GM21526 (cell line): ENCODE results near the gene EDEM2.
"Not testable (repeated sequence)": the region's sequence is repeated elsewhere in the genome, so short reads cannot be mapped to it uniquely, and the experiment has no call there.

ENCODE experiments used
- ATAC-seq: cut with Tn5 transposase; IDR thresholded peaks from one replicate; pipeline ENCODE4 v1.9.1; 2021; ENCODE audit warnings: moderate library complexity; ENCODE audit not compliant: unreplicated experiment, low FRiP score

EDEM2 gene

DNA sequence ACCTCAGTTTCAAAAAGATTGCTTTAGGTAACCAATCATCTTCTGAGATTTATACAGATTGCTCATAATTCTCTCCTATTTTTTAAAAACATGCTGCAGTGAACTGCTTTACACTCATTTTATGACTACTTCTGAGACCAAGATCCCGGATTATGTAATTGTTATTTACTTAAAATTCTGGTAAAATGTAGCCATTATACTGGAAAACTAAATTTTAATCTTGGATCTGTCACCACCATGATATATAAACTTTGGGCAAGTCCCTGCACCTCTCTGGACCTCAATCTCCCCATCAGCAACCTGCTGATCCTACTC lies 24.3 kb upstream of the EDEM2 start:
- no peak for ATAC-seq

DNA sequence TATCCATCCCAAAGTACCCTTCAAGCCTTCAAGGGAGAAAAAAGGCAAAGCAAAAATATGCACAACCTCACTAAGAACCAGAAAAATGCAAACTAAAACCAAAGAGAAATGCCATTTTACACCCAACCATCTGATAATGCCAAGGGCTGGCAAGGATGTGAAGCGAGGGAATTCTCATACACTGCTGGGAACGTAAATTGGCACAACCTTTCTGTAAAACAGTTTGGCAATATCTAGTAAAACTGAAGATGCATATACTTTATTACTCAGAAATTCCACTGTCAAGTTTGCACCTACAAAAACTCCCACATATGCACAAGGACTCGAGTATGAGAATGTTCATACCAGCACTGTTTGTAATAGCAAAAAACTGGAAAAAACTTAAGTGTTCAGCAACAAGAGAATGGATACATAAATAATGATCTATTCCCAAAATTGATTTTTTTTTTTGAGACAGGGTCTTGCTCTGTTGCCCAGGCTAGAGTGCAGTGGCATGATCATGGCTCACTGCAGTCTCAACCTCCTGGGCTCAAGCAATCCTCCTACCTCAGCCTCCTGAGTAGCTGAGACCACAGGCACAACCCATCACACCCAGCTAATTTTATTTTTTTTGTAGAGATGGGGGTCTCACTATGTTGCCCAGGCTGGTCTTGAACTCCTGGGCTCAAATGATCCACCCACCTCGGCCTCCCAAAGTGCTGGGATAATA lies 21.7 kb upstream of the EDEM2 start:
- not testable (repeated sequence) for ATAC-seq

DNA sequence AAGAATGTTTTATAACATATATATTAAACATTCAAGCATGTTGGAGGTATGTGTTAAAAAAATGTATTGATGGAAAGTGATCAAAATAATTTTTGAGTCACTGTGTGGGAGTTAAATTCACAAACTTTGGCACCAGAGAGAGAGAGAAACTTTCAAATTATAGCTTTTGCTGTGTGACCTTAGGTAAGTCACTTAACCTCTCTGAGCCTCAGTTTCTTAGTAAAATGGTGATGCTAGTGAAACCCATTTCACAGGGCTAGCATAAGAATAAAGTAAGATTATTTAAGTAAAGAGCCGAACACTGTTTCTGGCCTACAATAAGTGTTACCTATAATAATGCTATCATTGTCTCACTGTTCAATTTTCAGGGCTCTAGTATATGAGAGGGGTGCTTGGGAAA lies 20.7 kb upstream of the EDEM2 start:
- no peak for ATAC-seq

DNA sequence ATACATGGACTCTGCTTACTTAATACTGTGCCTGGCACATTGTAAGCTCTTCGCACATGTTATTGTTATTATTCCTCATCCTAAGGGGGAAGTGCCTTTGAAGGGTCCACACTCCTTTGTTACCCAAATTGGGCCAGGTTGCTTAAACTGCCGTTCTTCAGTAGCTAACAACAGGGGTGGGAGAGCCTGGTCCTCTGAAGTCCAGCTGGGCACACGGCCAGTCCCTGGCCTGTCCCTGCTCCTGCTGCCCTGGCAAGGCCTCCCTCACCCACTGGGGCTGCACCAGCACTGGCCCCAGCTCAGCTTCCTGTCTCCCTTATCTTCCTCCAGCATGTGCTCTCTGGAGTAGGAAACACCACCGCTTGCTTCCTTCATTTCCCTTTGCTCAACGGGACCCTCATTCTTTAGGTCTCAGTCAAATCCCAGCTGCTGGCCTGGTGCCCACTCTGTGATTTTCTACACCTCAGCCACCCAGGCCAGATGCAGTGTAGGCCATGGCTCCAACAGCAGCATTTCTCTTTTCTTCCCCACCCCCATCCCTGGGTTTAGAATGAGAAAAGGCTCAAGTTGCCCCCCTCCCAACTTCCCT lies 19.2 kb upstream of the EDEM2 start:
- no peak for ATAC-seq

DNA sequence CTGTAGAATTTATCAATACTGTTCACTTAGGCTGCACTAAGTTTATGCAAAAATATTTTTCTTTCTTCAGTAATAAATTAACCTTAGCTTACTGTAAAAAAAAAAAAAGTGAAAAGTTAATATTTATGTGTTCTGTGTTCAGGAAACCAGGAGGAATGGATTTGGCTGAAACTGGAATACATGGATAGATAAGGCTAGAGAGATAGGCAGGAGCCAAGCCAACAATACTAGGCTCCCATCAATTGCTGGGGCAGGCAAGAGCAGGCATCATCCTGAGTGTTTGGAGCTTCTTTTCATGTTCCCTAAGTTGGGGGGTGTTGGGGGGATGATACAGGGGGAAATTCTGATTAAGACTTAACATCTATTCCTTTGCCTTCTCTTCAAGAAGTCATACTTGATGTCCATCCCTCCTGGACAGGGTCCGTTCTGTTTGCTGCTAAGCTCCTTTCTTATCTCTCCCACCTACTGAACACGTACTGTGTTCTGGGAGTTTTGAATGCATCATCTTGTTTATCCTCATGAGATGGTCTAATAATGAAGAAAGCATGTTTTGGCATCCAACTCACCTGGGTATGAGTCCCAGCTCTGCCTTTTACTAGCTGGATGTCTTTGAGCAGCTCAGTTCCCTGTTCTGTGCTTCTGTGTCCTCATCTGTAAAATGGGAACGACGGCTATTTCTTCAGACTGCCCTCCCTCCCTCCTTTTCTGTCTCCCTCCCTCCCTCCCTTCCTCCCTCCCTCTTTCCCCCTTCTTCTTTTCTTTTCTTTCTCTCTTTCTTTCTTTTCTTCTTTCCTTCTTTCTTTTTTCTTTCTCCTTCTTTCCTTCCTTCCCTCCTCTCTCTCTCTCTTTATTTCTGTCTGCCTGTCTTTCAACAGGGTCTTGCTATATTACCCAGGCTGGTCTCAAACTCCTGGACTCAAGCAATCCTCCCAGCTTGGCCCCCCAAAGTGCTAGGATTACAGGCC lies 18.4 kb upstream of the EDEM2 start:
- no peak for ATAC-seq

DNA sequence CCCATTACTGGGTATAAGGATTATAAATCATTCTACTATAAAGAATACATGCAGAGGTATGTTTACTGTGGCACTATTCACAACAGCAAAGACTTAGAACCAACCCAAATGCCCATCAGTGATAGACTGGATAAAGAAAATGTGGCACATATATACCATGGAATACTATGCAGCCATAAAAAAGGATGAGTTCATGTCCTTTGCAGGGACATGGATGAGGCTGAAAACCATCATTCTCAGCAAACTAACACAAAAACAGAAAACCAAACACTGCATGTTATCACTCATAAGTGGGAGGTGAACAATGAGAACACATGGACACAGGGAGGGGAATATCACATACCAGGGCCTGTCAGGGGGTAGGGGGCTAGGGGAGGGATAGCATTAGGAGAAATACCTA lies 17.4 kb upstream of the EDEM2 start:
- ATAC-seq = not testable (repeated sequence)

DNA sequence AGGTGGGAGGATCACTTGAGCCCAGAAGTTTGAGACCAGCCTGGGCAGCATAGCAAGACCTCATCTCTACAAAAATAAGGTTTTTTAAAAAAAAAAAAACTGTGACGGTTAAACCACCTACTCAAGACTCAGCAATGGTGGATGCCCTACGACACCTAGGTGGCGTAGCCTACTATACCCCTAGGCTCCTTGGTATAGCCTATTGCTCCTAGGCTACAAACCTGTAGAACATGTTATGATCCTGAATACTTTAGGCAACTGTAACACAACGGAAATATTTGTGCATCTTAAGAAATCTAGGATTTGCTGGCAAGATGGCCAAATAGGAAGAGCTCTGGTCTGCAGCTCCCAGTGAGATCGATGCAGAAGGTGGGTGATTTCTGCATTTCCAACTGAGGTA lies 13.2 kb upstream of the EDEM2 start:
- not testable (repeated sequence) for ATAC-seq

DNA sequence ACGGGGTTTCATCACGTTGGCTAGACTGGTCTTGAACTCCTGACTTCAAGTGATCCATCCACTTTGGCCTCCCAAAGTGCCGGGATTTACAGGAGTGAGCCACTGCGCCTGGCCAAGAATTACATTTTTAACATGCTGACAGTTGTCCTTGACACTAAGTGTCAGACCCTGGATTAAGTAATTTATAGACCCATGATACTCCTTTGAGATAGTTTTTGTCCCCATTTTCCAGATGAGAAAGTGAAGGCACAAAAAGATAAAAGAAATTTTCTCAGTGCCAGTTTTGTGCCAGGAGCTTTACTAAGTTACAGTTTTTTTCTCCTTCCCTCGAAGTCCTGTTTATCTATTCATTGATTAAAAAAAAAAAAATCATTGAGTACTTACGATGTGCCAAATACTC lies 9.8 kb upstream of the EDEM2 start:
- no peak for ATAC-seq

DNA sequence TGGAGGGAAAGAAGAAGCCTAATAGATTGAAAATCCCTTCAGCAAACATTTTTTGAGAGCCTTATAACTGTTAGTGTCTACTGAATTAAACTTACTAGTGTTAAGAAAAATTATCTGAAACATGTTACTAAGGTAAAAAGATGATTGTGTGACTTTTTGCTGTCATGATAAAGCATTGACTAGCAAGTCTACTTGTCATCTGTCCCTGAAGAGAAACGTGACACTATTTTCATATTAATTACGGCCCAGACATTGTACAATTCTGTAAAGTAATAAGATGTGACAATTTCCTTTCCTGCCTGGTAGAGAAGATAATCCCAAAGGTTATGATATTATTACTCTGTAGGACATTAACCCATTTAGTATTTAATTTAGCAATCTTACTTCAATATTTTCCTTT lies 8.8 kb upstream of the EDEM2 start:
- ATAC-seq = no peak

DNA sequence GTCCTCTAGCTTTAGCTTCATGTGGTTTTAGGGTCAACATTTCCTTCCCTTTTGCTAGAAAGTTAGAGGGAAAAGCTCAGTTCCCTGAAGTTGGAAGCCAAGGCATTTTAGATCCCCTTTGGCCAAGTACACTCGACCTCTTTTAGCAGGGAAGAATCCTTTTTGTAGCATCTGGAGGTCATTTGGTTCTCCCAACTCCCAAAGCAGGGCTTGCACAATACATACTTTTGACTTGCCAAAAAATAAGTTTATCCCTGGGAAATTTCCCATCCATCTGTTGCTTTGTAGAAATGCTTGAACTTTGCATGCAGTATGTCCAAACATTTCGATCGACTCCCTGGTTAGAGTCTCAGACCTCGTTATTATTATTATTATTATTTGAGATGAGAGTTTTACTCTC lies 4.6 kb upstream of the EDEM2 start:
- no peak for ATAC-seq

DNA sequence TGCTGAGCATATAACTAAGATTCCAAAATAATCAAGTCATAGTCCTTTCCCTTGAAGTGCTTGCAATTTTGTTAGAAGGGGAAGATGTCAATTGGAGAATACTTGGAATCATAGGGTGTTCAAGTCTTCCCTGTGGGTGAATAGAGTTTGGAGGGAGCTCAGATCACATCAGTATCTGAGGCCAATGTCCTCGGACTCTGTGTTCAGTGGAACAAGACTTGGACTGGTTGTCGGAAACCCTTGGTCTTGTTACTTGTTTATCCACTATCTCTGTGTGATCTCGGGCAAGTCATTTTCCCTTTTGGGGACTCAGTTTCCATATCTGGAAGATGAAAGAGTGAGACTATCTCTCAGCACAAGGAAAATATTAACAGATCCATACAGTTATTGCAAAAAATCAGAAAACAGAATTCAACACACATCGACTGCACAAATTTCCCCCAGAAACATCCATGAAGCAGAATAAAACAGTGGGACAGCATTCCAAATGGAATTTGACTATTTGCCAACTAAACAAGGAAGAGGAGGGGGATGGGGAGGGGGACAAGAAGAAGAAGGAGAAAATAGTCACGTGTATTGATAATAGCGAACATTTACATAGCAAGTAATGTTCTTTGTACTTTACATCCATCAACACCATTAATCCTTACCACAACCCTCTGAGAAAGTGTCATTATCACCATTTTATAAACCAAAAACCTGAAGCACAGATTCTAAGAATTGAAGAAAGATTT lies 3.9 kb upstream of the EDEM2 start:
- ATAC-seq = no peak

DNA sequence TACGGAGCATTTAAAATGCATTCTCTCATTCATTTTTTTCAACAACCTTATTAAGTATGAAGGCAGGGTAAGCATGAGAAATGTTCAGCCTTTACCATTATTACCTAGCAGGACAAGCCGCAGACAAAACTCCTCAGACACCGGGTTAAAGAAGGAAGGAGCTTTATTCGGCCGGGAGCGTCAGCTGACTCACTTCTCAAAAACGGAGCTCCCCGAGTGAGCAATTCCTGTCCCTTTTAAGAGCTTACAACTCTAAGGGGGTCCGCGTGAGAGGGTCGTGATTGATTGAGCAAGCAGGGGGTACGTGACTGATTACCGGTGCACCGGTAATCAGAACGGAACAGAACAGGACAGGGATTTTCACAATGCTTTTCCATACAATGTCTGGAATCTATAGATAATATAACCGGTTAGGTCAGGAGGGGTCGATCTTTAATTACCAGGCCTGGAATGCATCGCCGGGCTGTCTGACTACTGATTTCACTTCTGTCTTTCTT lies 487 bp upstream of the EDEM2 start:
- ATAC-seq = peak; percentile 11

DNA sequence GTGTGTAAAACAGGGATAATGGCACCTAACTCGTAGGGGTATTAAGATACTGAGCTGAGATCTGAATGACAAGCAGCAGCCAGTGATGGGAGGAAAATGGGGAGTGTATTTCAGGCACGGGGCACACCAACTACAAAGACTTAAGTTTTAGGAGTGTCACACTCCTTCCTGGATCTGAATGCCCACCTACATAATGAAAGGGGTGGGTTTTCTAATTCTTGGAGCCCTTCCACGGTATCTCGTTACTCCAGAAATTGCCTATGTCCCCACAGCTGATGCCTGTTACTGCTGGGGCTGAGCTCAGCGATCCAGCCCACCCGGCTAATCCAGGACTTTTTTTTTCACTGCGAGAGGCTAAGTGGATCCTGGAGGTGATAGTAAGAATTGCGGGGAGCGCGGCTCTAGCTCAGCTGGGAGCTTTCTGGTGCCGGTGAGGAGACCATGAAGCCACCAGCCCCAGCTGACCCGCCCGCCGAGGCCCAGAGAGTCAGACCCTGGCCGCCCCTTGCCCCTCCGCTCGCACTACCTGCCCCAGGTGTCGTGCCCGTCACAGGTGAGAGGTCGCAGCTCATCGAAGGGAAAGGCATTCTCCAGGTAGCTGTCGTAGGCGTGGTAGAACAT lies 727 bp downstream of the EDEM2 start:
- ATAC-seq = no peak

DNA sequence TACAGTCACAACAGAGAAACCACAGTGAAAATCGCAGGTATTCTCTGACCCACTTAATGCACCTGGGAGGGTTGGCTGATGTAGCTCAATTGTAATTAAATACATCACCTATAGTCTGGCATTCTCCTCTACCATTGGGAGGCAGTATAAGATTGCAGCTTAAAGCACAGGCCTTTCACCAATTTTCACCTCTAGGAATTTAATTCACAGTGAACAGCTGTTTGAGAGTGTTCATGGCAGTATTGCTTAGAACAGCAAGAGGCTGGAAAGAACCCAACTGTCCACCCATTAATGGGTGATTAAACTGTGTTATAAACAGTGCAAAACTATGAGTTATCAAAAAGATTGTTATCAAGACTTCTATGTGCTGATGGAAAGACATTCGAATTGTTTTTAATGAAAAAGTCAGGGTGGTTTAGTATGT lies 2.0 kb downstream of the EDEM2 start:
- peak; percentile 43 for ATAC-seq

DNA sequence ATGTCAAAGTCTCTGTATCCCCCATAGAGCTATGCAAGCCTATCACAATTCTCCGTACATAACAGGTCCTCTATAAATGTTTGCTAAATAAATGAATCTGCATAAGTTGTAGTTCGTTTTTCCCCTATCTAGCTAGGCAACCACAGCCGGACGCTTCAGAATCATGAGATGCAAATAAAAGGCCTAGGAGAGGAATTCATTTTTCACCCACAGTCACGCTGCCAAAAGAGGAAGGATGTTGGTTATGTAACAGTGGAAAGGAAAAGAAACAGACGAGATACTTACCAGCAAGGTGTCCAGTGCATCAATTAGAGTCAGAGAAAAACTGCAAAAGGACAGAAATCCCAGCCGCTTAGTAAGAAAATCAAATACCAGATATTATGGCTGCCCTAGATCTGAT lies 2.4 kb downstream of the EDEM2 start:
- peak; percentile 6 for ATAC-seq

DNA sequence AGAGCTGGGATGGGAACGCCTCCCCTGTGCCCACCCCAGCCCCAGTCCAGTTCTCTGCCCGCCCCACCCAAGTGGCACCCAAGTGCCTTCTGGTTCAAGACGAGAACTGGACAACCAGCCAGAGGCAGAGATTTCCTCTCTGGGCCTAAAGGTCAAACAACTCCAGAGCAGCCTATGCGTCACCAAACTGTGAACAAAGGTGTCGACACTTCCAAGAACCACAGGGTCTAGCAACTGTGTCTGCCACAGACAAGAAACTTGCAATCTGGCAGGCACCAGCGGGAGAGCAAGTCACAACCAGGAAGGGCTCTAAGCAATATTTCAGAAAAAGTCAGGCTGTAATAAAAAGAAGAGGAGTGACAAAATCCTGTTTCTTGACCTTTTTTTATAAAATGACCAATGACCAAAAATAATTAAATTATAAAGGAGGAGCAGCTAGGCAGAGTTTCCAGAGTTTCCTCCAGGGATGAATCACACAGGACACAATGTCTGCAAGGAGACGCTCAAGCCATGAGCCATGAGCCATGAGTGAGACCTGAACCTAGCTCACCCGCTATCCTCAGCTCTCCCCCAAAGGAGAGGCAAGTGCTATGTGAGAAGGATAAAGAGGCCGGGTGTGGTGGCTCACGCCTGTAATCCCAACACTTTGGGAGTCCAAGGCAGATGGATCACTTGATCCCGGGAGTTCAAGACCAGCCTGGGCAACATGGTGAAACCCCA lies 11.1 kb downstream of the EDEM2 start:
- no peak for ATAC-seq

DNA sequence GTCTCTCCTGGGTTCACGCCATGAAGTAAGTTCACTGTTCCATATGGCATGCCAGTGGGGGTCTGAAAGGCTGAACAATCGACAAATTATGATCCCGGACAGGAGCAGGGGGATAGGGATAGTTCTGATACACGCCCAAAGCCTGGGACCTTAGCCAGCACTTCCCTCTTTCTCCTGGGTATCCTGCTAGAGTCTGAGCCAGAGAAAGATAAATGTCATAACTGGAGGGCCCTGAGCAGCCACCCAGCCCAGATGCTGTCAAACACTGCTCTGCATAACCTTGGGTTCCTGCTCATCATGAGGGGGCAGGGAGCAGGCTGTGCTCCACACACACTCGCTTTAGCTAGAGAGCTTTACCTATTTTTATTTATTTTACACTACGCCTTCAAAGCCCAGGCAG lies 12.3 kb downstream of the EDEM2 start:
- ATAC-seq = no peak

DNA sequence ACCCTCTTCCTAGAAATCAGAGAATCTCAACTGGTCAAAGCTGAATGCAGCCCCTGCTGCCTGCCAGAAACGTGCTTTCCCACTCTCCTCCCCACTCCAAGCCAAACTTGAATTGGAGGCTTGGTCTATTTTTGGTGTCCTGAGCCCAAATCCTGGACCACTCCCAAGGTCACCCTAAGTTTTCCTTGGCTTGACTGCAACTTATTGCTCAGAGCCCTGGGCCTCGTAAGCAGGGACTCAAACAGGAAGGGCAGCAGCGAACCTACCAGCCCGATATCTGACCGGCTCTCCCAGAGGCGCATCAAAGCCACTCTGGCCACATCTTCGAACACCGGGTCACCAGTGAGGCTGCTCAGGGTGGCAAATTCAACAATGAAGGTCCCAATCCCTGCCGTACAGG lies 12.7 kb downstream of the EDEM2 start:
- no peak for ATAC-seq

DNA sequence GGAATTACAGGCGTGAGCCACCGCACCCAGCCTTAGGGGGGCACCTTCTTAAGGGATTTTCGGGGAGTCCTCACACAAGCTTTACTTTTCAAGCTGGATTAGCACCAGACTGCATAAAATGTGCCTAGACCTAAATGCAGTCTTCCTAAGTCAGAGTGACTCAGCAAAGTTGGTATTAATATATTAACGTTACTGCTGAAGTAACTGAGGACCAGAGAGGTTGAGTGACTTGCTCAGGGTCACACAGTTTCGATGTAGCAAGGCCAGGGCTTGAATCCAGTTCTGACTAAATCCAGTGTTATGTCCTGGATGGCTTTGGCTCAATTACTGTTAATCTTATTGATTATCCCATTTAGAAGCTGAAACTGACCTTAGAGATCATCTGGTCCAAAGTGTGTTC lies 13.4 kb downstream of the EDEM2 start:
- no peak for ATAC-seq

DNA sequence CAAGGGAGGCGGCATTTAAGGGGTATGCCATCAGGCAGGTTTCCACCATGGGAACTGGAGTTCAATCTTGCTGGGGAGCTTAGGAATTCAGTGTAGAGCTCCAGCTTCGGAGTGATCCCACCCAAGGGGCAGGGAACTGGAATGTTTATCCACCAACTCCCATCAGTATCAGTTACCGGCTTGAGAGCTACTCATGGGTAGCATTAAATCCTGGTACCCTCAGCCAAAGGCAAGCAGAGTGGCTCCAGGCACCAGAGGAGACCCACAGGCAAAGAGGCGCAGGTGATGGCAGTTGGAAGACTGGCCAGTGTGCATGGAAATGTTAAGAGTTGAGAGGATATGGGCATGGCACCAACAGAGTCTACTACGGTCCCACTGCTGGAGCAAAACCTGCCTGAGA lies 14.1 kb downstream of the EDEM2 start:
- no peak for ATAC-seq
